Subcutaneous adipose tissue (tissue), 4 donors: Measurements from ENCODE around the gene SLCO1A2. TPM values are rescaled to one million over a fixed set of nuclear protein-coding genes. Genes with fewer than 3 reads are reported as not detected.

Source experiments
- CTCF ChIP-seq: fragments of 450-650 bp; IDR thresholded peaks from one replicate; pipeline ENCODE4 v1.5.1; 2016; ENCODE audit warnings: low read depth, mild to moderate bottlenecking, control low read depth, antibody characterized with exemption, moderate library complexity
- total RNA-seq, 4 donors: library from RNA; depleted of rRNA; stranded (reverse); fragments of >200 nt; gene quantifications; one replicate each; pipeline ENCODE4 v1.1.0, GENCODE V29; 2016

The SLCO1A2 gene
- total RNA-seq, 4 donors from 2014 or later, result not detected

- TF ChIP-seq CTCF, result no peak
These were observed 114.5 kb downstream of the SLCO1A2 start for GRCh38 chr12:21220266-21220665.

GRCh38 chr12:21219206-21219605 lies 115.5 kb downstream of the SLCO1A2 start:
- no peak for TF ChIP-seq CTCF

Other genes starting within 250 kb of the SLCO1A2 start
- not detected for gene SLCO1B1, start 203.7 kb downstream of the SLCO1A2 start, total RNA-seq
- gene IAPP, start 38.0 kb upstream of the SLCO1A2 start, total RNA-seq, result not detected
- 10 to 100 TPM; 20.6 to 36.4 (median 26.5) TPM for gene PYROXD1, start 102.7 kb upstream of the SLCO1A2 start, total RNA-seq
- gene RECQL, start 166.7 kb upstream of the SLCO1A2 start, total RNA-seq, result 10 to 100 TPM; 40.1 to 59.5 (median 54.9) TPM
- gene GOLT1B, start 166.9 kb upstream of the SLCO1A2 start, total RNA-seq, result 10 to 100 TPM; 25.5 to 69.3 (median 35.0) TPM
- gene SPX, start 191.4 kb upstream of the SLCO1A2 start, total RNA-seq, result 10 to 100 TPM in 2 of 4 donors, 1 to 10 TPM in 2; 3.6 to 51.7 (median 10.7) TPM